GM12878 (cell line): ENCODE measurements around the gene SURF4.

Source experiments
- CTCF ChIP-seq, 3 experiments: IDR thresholded peaks in 2 of 3; conservative IDR thresholded peaks in 1 of 3; 2 replicates each; pipeline ENCODE4 v1.5.1; 2011; ENCODE audit warnings: low read depth in 3 of 3, low read length in 3 of 3, mild to moderate bottlenecking in 3 of 3, control low read depth in 2 of 3, moderate library complexity in 2 of 3, inconsistent platforms in 1 of 3, mixed read lengths in 1 of 3; ENCODE audit not compliant: control insufficient read depth in 2 of 3, insufficient read depth in 1 of 3; ENCODE audit errors: extremely low read depth in 1 of 3
- EZH2 ChIP-seq: IDR thresholded peaks from 2 replicates; pipeline ENCODE4 v1.6.1; 2012; ENCODE audit warnings: low read depth, mild to moderate bottlenecking, control low read depth, inconsistent platforms, low read length, borderline replicate concordance; ENCODE audit not compliant: control insufficient read depth
- FOS ChIP-seq: IDR thresholded peaks from 3 replicates; pipeline ENCODE4 v1.6.1; 2011; ENCODE audit warnings: borderline replicate concordance; ENCODE audit not compliant: insufficient read length; ENCODE audit errors: extremely low read depth
- NBN ChIP-seq: fragments of 450-650 bp; IDR thresholded peaks from 2 replicates; pipeline ENCODE4 v1.6.1; 2016
- ZBED1 ChIP-seq: IDR thresholded peaks from 2 replicates; pipeline ENCODE4 v1.6.1; 2016; ENCODE audit warnings: borderline replicate concordance

- TF ChIP-seq ZBED1, result no peak
- no peak for TF ChIP-seq FOS
- TF ChIP-seq EZH2, result no peak
- no peak for TF ChIP-seq CTCF (IDR thresholded peaks at IDR 0.05 in 2 of 3, conservative IDR thresholded peaks at IDR 0.05 in 1 of 3; ENCODE audit: control insufficient read depth in 2 of 3, extremely low read depth in 1 of 3, insufficient read depth in 1 of 3, low read depth in 3 of 3, low read length in 3 of 3)
- TF ChIP-seq NBN, result no peak
Observed at GRCh38 chr9:133379153-133380086, 3.6 kb upstream of the SURF4 start.
